DND-41 (cell line): ENCODE measurements around the gene NIT2.

ENCODE experiments used
- CTCF ChIP-seq: IDR thresholded peaks from 2 replicates; pipeline ENCODE4 v1.5.1; 2012; ENCODE audit warnings: borderline replicate concordance, low read length, moderate library complexity, mild to moderate bottlenecking; ENCODE audit not compliant: poor library complexity, severe bottlenecking; ENCODE audit errors: extremely low read depth
- EZH2 ChIP-seq: IDR thresholded peaks from 3 replicates; pipeline ENCODE4 v1.6.1; 2012; ENCODE audit warnings: borderline replicate concordance, low read depth, mild to moderate bottlenecking, moderate library complexity, low read length, inconsistent platforms; ENCODE audit not compliant: severe bottlenecking

GRCh38 chr3:100331660-100332059, 2.9 kb upstream of the NIT2 start:
- TF ChIP-seq CTCF (no peak), EZH2 (no peak)
